Endothelial cell of umbilical vein (primary cell): ENCODE results near the gene ATP2C2. TPM values are rescaled to one million over a fixed set of nuclear protein-coding genes. Genes with fewer than 3 reads are reported as not detected.

Experiments used
- BruUV-seq: library from RNA; stranded (reverse); fragments of 400-500 nt; replicated peaks from 2 replicates; lab custom pipeline; 2021; lab: Mats Ljungman, UMichigan
- CTCF ChIA-PET: fragments of 300-600, 350-600 bp; sonication (Branson Sonifier 250); formaldehyde crosslinking; loops from one replicate; lab custom pipeline; 2021; ENCODE audit warnings: antibody characterized with exemption, inconsistent platforms; lab: Charles Lee
- POLR2A ChIA-PET: fragments of 300-600, 350-600 bp; sonication (Branson Sonifier 250); formaldehyde crosslinking; loops from one replicate; lab custom pipeline; 2021; ENCODE audit warnings: antibody characterized with exemption, inconsistent platforms; lab: Charles Lee
- DNase-seq: peaks from one replicate; pipeline ENCODE4 v3.0.0-alpha.2; 2011; ENCODE audit warnings: low read depth, low spot score
- FAIRE-seq: peaks from 2 replicates; lab custom pipeline; 2011; peaks lifted over from hg19 to GRCh38; lab: Jason Lieb, UNC
- H2AFZ ChIP-seq: 2 replicates; pipeline ENCODE4 v1.6.0; 2012; ENCODE audit warnings: low read depth, low read length, control low read depth, inconsistent platforms
- H3K27ac ChIP-seq: 2 replicates; pipeline ENCODE4 v1.5.1; 2011; ENCODE audit warnings: low read depth, mild to moderate bottlenecking, control low read depth, low read length, moderate library complexity; ENCODE audit not compliant: insufficient read depth
- H3K27me3 ChIP-seq, 2 experiments: 2 replicates each; pipeline versions ENCODE4 v1.6.0 to v1.6.1; 2011; ENCODE audit warnings: low read length in 2 of 2, mixed read lengths in 1 of 2; ENCODE audit not compliant: control insufficient read depth in 2 of 2, insufficient read depth in 2 of 2
- H3K36me3 ChIP-seq, 2 experiments: 2 replicates in 1 of 2; 3 replicates in 1 of 2; pipeline ENCODE4 v1.5.1; 2011; ENCODE audit warnings: low read length in 2 of 2, mild to moderate bottlenecking in 1 of 2, moderate library complexity in 1 of 2; ENCODE audit not compliant: control insufficient read depth in 2 of 2, insufficient read depth in 2 of 2; ENCODE audit errors: extremely low read depth in 1 of 2
- H3K4me1 ChIP-seq: 3 replicates; pipeline ENCODE4 v1.5.1; 2011; ENCODE audit warnings: mild to moderate bottlenecking, low read length; ENCODE audit not compliant: control insufficient read depth, insufficient read depth; ENCODE audit errors: extremely low read depth
- H3K4me2 ChIP-seq: 2 replicates; pipeline ENCODE4 v1.6.1; 2011; ENCODE audit warnings: low read length, control low read depth, mixed read lengths; ENCODE audit not compliant: insufficient read depth
- H3K4me3 ChIP-seq, 3 experiments: fragments of 200-600 bp in 1 of 3; sonication (generic), shearing (Covaris generic) in 1 of 3; replicated peaks in 1 of 3; 2 replicates each; pipeline ENCODE4 v1.5.1; 2011 to 2016; ENCODE audit warnings: control low read depth in 3 of 3, low read length in 3 of 3, mild to moderate bottlenecking in 2 of 3, inconsistent platforms in 1 of 3, low read depth in 1 of 3, moderate library complexity in 1 of 3; ENCODE audit not compliant: insufficient read depth in 1 of 3
- H3K79me2 ChIP-seq: 2 replicates; pipeline ENCODE4 v1.6.0; 2012; ENCODE audit warnings: low read length, inconsistent platforms; ENCODE audit not compliant: control insufficient read depth, insufficient read depth
- H3K9ac ChIP-seq: replicated peaks from 2 replicates; pipeline ENCODE3; 2011; ENCODE audit warnings: low read length, control low read depth; ENCODE audit not compliant: insufficient read depth; ENCODE audit errors: extremely low read depth
- H3K9me1 ChIP-seq: replicated peaks from 3 replicates; pipeline ENCODE4 v1.6.0; 2011; ENCODE audit warnings: mild to moderate bottlenecking, low read length; ENCODE audit not compliant: control insufficient read depth, insufficient read depth; ENCODE audit errors: extremely low read depth
- H3K9me3 ChIP-seq: replicated peaks from 2 replicates; pipeline ENCODE4 v1.5.1; 2012; ENCODE audit warnings: low read length, inconsistent platforms; ENCODE audit not compliant: control insufficient read depth, insufficient read depth
- H4K20me1 ChIP-seq: replicated peaks from 2 replicates; pipeline ENCODE3; 2011; ENCODE audit warnings: mild to moderate bottlenecking, low read length; ENCODE audit not compliant: control insufficient read depth, insufficient read depth; ENCODE audit errors: extremely low read depth
- EZH2 ChIP-seq: IDR thresholded peaks from 2 replicates; pipeline ENCODE4 v1.6.1; 2012; ENCODE audit warnings: borderline replicate concordance, low read depth, mild to moderate bottlenecking, moderate library complexity, low read length, inconsistent platforms; ENCODE audit not compliant: severe bottlenecking
- FOS ChIP-seq: IDR thresholded peaks from 2 replicates; pipeline ENCODE4 v1.6.1; 2011; ENCODE audit warnings: mild to moderate bottlenecking, low read length, moderate library complexity, borderline replicate concordance; ENCODE audit not compliant: insufficient read depth
- GATA2 ChIP-seq: IDR thresholded peaks from 2 replicates; pipeline ENCODE4 v1.7.0; 2011; ENCODE audit warnings: low read depth, mild to moderate bottlenecking, moderate library complexity, mixed read lengths, low read length; ENCODE audit not compliant: insufficient read length, insufficient read depth
- JUN ChIP-seq: IDR thresholded peaks from 2 replicates; pipeline ENCODE4 v1.6.1; 2011; ENCODE audit warnings: borderline replicate concordance, low read depth; ENCODE audit not compliant: insufficient read length, insufficient read depth
- MAX ChIP-seq: IDR thresholded peaks from 2 replicates; pipeline ENCODE4 v1.6.1; 2011; ENCODE audit not compliant: insufficient read depth, insufficient read length
- MYC ChIP-seq: IDR thresholded peaks from one replicate; pipeline ENCODE4 v1.6.1; 2011; ENCODE audit warnings: mild to moderate bottlenecking, low read depth, low read length
- POLR2A ChIP-seq: IDR thresholded peaks from 2 replicates; pipeline ENCODE4 v1.6.1; 2012; ENCODE audit warnings: low read depth, mild to moderate bottlenecking, control low read depth, low read length
- POLR2AphosphoS5 ChIP-seq: IDR thresholded peaks from 2 replicates; pipeline ENCODE4 v1.6.1; 2012; ENCODE audit warnings: low read depth, mild to moderate bottlenecking, control low read depth, low read length, moderate library complexity; ENCODE audit not compliant: insufficient read depth
- dilution Hi-C: fragments of 300-500 bp; cut with MboI; formaldehyde crosslinking; loops from one replicate; pipeline ENCODE4 v1.15.0; 2019; ENCODE audit warnings: low sequenced_read_pairs; ENCODE audit not compliant: extremely low pct_ligation_motif_present
- intact Hi-C: fragments of 100-400 bp; cut with micrococcal nuclease; formaldehyde crosslinking; loops from one replicate; pipeline ENCODE4 v1.10.0; 2022
- polyA plus RNA-seq, 4 experiments: library from polyadenylated mRNA; depleted of rRNA in 3 of 4; stranded (reverse) in 3 of 4; unstranded in 1 of 4; fragments of >200 nt; gene quantifications; 2 replicates each; pipeline versions ENCODE4 v1.2.1 to v1.2.3, GENCODE V29; 2011 to 2012; ENCODE audit warnings: missing spikeins in 1 of 4
- total RNA-seq: library from RNA; stranded (reverse); gene quantifications from 2 replicates; pipeline ENCODE4 v1.2.3, GENCODE V29; 2021
- TF ChIP-seq, protein P1 (sequence below), 2 donors: IDR thresholded peaks; 1 replicate in 1 of 2; 2 replicates in 1 of 2; pipeline ENCODE4 v1.5.1; 2011; ENCODE audit warnings: low read length in 2 of 2, mild to moderate bottlenecking in 2 of 2, moderate library complexity in 2 of 2, control low read depth in 1 of 2, inconsistent platforms in 1 of 2, low read depth in 1 of 2; ENCODE audit not compliant: insufficient read depth in 1 of 2; ENCODE audit errors: extremely low read depth in 1 of 2

The ATP2C2 gene
- total and polyA plus RNA-seq, 2 donors (not counting 3 experiments of a cell fraction or from before 2014, with no cell fraction given), result not detected

GRCh38 chr16:84511831-84512230, 143.5 kb downstream of the ATP2C2 start:
- no peak for TF ChIP-seq JUN
- TF ChIP-seq GATA2, result no peak
- no peak for TF ChIP-seq POLR2AphosphoS5
- no peak for TF ChIP-seq FOS
- TF ChIP-seq MYC, result no peak
- TF ChIP-seq EZH2, result no peak
- DNase-seq (no peak), FAIRE-seq (no peak)
- no peaks in the 10 kb centered on the region for H3K79me2 ChIP-seq
- no peaks in the 10 kb centered on the region for H3K9me1 ChIP-seq
- intact Hi-C loops, result loop anchor here (1.0 to 10.0 kb wide), 7 partner anchors 14 to 443 kb away; partner anchors contain the start of gene COTL1
- BruUV-seq, result no TSS peak
- no peak overlapping the region for H3K4me2 ChIP-seq
- H2AFZ ChIP-seq, result no peak overlapping the region
- CTCF ChIA-PET, result interaction anchor here (0.6 to 9.0 kb wide), 17 partner anchors 8 to 226 kb away, joined by 3 to 154 read pairs (median 10); partner anchors contain the start of gene COTL1
- POLR2A ChIA-PET, result interaction anchor here (0.6 kb wide), 1 partner anchor 21 kb away, joined by 8 read pairs; no protein-coding TSS in a partner anchor
- no peak overlapping the region for H3K4me3 ChIP-seq
- no peaks in the 10 kb centered on the region for H3K36me3 ChIP-seq
- H3K27ac ChIP-seq, result no peak overlapping the region
- H3K27me3 ChIP-seq, result no peaks in the 10 kb centered on the region
- peaks cover 3% of the 10 kb centered on the region for H3K4me1 ChIP-seq
- dilution Hi-C loops, result loop anchor here (25.0 kb wide), 1 partner anchor 100 kb away; the partner anchor contains the start of gene COTL1
- no peaks in the 10 kb centered on the region for H4K20me1 ChIP-seq
- H3K9me3 ChIP-seq, result no peaks in the 10 kb centered on the region
- no peak overlapping the region for H3K9ac ChIP-seq

GRCh38 chr16:84513123-84513522, 144.8 kb downstream of the ATP2C2 start:
- Histone ChIP-seq H3K4me1 (peaks cover 3% of the 10 kb centered on the region), H3K79me2 (no peaks in the 10 kb centered on the region), H3K36me3 (no peaks in the 10 kb centered on the region), H3K27ac (no peak overlapping the region), H3K4me3 (no peak overlapping the region), H3K27me3 (no peaks in the 10 kb centered on the region), H3K9me1 (no peaks in the 10 kb centered on the region), H3K4me2 (no peak overlapping the region), H2AFZ (no peak overlapping the region), H3K9me3 (no peaks in the 10 kb centered on the region), H4K20me1 (no peaks in the 10 kb centered on the region), H3K9ac (no peak overlapping the region)
- ChIA-PET POLR2A (interaction anchor here (0.7 kb wide), 1 partner anchor 216 kb away, joined by 3 read pairs; no protein-coding TSS in a partner anchor), CTCF (interaction anchor here (0.9 to 9.0 kb wide), 5 partner anchors 15 to 225 kb away, joined by 3 to 154 read pairs (median 4); no protein-coding TSS in a partner anchor)
- dilution Hi-C loops (loop anchor here (25.0 kb wide), 1 partner anchor 99 kb away; the partner anchor contains the start of gene COTL1), intact Hi-C loops (loop anchor here (10.0 kb wide), 1 partner anchor 442 kb away; no protein-coding TSS in a partner anchor)
- TF ChIP-seq, protein P1, sequence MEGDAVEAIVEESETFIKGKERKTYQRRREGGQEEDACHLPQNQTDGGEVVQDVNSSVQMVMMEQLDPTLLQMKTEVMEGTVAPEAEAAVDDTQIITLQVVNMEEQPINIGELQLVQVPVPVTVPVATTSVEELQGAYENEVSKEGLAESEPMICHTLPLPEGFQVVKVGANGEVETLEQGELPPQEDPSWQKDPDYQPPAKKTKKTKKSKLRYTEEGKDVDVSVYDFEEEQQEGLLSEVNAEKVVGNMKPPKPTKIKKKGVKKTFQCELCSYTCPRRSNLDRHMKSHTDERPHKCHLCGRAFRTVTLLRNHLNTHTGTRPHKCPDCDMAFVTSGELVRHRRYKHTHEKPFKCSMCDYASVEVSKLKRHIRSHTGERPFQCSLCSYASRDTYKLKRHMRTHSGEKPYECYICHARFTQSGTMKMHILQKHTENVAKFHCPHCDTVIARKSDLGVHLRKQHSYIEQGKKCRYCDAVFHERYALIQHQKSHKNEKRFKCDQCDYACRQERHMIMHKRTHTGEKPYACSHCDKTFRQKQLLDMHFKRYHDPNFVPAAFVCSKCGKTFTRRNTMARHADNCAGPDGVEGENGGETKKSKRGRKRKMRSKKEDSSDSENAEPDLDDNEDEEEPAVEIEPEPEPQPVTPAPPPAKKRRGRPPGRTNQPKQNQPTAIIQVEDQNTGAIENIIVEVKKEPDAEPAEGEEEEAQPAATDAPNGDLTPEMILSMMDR (IDR thresholded peaks at IDR 0.05; ENCODE audit: extremely low read depth in 1 of 2, insufficient read depth in 1 of 2, low read depth in 1 of 2, low read length in 2 of 2), result no peak
- TF ChIP-seq POLR2AphosphoS5, result no peak
- TF ChIP-seq FOS, result no peak
- no peak for TF ChIP-seq JUN
- no peak for TF ChIP-seq MYC
- no peak for TF ChIP-seq POLR2A
- no peak for TF ChIP-seq EZH2
- TF ChIP-seq GATA2, result no peak
- TF ChIP-seq MAX, result no peak
- FAIRE-seq (no peak), DNase-seq (no peak)
- BruUV-seq, result no TSS peak
